LHCN-M2 (cell line): ENCODE measurements around the gene PARD6G. TPM values are rescaled to one million over a fixed set of nuclear protein-coding genes. Genes with fewer than 3 reads are reported as not detected.
"Not testable (repeated sequence)": the region's sequence is repeated elsewhere in the genome, so short reads cannot be mapped to it uniquely, and the experiment has no call there.

ENCODE experiments used
- DNase-seq: peaks from one replicate; pipeline ENCODE4 v3.0.0-alpha.2; 2012; ENCODE audit warnings: low read depth
- total RNA-seq: library from RNA; depleted of rRNA; stranded (reverse); fragments of >200 nt; gene quantifications from 2 replicates; pipeline ENCODE4 v1.2.3, GENCODE V29; 2014

The PARD6G gene
- total RNA-seq, 1 experiment from 2014 or later: 1.6 TPM

GRCh38 chr18:80241919-80242777 is 5.2 kb downstream of the PARD6G start:
- no peak for DNase-seq

DNA sequence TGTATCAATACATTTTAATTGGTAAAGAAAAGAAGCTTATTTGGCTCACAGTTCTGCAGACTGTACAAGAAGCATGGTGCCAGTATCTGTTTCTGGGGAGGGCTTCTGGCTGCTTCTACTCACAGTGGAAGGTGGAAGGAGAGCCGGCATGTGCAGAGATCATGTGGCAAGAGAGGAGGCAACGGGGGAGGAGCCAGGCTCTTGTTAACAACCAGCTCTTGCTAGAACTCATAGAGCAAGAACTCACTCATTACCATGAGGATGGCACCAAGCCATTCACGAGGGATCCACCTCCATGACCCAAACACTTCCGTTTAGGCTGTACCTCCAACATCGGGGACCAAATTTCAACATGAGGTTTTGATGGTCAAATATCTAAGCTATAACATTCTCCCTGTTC is 7.5 kb downstream of the PARD6G start:
- no peak for DNase-seq

DNA sequence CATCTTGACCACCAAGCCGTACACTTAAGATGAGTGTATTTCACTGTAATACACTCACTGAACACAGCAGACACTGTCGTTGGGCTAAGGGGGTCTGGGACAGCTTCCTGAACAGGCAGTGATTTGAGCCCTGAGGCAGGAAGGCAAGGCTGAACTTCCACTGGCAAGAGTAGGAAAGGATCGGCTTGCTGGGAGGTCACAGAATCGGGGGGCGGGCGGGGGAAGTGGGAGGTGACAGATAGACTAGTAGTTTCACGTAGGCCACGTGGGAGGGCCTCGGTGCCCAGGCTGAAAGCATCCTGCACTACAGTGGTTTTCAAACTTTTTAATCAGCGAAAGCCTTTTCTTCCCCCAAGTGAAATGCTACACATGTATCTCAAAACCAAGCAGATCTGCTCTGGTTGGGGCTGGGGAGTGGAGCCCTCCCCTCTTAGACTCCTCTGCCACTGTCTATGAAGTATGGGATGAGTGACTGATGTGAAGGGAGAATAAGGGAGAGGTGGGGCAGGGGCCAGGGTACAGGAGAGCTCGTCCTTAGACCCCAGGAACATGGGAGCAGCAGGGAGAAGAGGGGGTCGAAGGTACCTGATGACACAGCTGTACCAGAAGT is 8.6 kb downstream of the PARD6G start:
- no peak for DNase-seq

GRCh38 chr18:80237519-80237918 is 9.8 kb downstream of the PARD6G start:
- DNase-seq: not testable (repeated sequence)

DNA sequence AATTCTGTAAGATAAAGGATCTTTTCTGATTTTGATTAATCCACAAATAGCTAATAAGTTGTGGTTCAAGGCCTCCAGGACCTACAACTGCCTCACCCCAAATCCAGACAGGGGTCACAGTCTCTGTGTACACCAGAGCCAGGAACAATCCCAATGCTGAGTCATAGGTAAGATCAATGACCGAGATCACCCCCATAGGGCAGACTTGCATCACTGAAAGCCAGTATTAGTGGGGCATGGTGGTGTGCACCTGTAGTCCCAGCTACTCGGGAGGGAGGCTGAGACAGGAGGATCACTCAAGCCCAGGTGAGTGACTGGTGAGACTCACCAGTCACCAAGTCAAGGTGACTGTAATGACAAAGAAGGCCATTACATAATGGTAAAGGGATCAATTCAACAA is 12.9 kb downstream of the PARD6G start:
- DNase-seq: no peak

- DNase-seq: no peak
Observed at GRCh38 chr18:80233899-80234298, 13.4 kb downstream of the PARD6G start.

- no peak for DNase-seq
Observed at GRCh38 chr18:80233201-80233835, 14.0 kb downstream of the PARD6G start.

GRCh38 chr18:80232710-80233109 is 14.6 kb downstream of the PARD6G start:
- no peak for DNase-seq

DNA sequence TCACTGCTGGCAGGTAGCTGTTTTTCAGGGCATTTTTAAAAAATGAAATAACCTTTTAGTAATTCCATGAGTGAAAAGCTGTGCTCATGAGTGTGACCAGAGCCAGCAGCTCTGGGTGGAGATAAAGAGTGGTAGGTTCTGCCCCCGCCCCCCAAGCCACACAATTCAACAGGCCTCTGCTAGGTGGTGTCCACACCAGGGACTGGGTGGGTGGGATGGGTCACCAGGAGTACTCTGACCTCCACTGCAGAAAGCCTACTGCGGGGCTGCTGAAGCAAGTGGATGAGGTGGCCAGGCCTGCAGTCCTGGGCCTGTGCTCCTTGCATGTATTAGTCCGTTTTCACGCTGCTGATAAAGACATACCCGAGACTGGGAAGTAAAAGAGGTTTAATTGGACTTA is 15.3 kb downstream of the PARD6G start:
- DNase-seq: no peak

- DNase-seq: no peak
Observed at GRCh38 chr18:80231616-80232015, 15.7 kb downstream of the PARD6G start.

DNA sequence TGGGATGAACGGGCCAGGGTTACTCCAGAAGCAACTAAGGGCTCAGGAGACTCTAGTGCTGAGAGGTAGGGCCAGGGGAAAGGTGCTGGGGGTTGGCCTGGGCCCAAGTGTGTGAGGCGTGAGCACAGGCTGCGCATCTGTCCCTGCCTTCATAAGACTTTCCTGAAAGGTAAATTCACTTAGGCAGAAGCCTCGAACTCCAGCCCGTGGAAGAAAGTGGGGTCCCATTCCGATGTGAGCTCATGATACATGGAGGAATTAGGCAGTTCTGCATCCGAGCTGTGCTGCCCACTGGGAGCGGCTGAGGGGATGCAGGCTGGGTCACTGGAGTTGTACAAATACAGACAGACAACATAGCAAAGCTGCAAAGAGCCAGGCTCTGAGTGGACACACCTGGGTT is 16.2 kb downstream of the PARD6G start:
- no peak for DNase-seq

DNA sequence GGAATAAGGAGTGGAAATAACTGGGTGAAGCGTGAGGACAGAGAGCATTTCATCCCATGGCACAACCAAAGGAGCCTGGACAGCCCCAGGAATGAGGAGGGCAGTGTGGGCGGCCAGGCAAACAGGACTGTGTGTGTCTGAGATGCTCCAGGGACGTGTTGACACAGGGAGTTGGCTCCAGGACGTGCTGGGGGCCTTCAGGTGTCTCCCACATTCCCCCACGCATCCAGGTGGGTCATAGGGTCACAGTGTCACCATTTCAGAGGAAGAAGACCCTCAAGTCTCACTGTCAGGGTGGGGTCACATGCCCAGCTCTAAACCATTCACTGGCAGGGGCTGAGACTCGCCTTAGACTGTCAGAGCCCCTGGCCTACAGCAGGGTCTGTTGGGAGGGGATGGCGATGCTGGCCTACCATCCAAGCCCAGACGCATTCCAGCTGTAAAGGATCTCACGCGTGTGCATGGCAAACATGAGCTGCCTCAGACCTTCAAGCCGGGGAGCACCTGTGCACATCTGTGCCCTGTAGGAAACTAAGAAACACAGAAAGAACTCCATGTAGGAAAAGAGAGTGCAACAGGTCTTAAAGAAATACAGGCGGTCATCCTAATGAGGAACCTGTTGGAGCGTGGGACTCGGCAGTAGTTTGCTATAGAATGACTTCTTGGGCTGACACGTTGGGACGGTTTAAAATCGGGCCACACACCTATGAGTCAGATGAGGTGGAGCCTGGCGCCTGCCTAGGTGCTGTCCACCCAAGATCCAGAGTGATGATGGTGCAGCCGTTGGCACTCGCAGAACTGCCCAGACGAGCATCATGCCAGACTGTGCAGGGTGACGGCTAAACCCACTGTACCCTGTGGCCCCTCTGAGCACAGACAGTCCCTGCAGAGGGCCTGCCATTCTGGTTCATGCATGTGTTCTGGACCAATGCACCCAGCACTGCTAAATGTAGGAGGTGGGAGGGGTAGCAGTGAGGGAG is 17.3 kb downstream of the PARD6G start:
- no peak for DNase-seq

GRCh38 chr18:80229363-80229762 is 18.0 kb downstream of the PARD6G start:
- DNase-seq: no peak

DNA sequence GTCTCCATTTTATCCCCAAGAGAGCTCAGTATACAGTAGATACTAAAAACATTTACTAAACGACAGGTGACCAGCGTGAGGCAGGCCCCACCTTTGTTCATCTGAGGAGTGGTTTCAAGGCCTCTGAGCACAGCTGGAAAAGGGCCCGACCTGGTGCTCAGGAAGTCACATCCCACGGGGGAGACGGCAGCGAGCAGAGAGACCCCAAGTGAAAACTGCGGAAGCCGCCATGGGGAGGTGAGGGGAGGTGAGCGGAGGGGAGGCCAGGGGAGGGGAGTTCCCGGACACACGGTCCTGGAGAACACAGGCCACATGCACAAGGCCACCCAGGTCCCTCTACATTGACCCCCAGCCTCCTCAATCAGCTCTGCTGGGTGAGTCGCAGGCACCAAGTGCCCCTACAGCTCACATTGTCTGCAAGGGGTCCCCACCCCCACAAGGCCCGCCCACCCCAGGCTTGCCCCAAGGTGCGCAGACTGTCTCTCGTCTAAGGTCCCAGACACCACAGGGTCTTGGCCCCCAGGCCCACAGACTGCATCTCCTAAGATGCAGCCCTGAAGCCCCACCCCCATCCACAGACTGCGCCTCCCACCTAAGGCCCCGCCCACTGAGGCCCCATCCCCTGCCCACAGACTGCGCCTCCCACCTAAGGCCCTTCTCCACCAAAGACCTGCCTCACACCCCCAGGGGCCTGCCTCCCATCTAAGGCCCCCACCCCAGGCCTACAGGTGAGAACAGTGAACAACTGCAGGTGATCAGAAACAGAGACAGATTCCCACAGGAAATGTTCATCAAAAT is 19.1 kb downstream of the PARD6G start:
- DNase-seq: no peak

- DNase-seq: no peak
Observed at GRCh38 chr18:80227472-80227871, 19.8 kb downstream of the PARD6G start.

DNA sequence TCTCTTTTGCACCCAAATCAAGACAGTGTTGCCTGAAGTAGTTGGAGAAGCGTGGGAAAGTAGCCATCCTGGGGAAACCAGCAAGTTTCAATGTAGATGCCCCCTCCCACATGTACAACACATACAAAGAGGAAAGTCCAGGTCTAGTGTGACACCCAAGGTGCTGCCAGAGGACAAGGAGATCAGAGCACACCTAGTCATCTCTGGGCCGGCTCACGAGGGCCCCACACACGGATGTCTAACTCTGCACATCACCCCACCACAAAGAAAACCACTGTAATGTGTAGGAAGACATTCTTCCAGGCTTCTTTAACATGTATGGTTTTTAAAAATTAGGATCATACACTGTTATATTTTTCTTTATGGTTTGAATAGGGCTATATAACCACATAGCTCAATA is 21.6 kb downstream of the PARD6G start:
- DNase-seq: no peak

DNA sequence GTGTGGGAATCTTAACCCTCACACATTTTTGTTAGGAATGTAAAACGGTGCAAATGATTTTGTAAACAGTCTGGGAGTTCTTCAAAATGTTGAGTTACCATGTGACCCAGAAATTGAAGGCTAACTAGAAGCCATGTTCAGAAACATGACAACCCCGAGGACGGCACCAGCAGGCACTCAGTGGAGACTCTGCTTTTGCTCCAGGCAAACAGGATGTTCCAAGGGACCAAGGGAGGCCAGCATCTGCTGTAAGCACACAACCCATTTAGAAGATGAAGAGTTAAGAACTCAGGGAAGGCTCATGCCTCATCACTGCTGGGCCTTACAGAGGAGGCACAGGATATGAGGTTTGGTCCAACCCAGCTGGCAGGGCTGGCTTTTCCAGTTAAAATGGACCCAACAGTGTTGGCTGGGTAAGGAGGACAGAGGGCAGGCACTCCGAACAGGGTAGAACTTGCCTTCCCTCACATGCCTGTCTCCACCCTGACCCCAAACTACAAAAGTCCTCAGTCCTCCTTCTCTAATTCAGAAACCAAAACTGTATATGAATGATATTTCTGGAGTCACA is 23.6 kb downstream of the PARD6G start:
- no peak for DNase-seq

DNA sequence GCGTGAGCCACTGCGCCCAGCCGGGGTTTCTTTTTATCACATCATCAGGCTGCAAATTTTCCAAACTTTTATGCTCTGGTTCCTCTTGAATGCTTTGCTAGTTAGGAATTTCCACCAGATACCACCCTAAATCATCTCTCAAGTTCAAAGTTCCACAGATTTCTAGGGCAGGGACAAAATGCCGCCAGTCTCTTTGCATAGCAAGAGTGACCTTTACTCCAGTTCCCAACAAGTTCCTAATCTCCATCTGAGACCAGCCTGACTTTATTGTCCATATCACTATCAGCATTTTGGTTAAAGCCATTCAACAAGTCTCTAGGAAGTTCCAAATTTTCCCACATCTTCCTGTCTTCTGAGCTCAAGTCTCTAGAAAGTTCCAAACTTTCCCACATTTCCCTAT is 27.8 kb downstream of the PARD6G start:
- not testable (repeated sequence) for DNase-seq

GRCh38 chr18:80218341-80219227 is 28.7 kb downstream of the PARD6G start:
- no peak for DNase-seq
